ENCODE measurements around the gene SLBP. TPM values are rescaled to one million over a fixed set of nuclear protein-coding genes. Genes with fewer than 3 reads are reported as not detected.
"Not testable (repeated sequence)": the region's sequence is repeated elsewhere in the genome, so short reads cannot be mapped to it uniquely, and the experiment has no call there.

Gene SLBP
- total RNA-seq, 1 donor from 2014 or later, result 132 TPM

DNA sequence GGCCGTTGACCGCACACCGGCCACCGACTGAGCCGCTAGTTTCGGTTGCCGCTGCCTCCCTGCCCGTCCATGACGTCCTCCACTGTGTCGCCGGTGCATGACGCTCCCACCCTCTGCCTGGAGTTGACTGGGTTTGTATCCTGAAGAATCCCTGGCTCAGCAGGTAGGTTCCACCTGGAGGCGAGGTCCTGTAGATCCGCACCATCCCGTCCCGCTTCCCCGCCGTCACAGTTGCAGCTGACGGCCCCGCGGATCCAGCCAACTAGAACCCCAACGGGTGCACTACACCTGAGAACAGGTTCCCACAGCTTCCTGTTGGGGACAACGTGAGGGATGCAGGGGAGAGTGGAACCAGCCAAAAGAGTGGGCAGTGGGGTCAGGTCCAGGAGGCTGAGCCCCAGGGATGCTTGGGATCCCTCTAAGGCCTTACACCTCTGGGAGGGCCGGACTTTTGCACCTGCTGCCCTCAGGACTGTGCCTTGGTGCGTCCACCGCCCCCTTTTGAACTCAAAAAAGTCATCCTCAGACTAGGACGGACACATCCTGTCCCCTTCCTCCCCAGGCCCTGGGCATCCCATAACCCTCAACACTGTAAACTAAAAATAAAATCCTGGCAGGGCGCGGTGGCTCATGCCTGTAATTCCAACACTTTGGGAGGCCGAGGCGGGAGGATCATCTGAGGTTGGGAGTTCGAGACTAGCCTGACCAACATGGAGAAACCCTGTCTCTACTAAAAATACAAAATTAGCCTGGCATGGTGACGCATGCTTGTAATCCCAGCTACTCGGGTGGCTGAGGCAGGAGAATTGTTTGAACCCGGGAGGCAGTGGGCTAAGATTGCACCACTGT is 1.1 kb upstream of the SLBP start:
- intact Hi-C loops (cut with micrococcal nuclease), result loop anchor here (2.0 kb wide), 6 partner anchors 14 to 756 kb away; partner anchors contain the start of genes MXD4, NSD2, RNF4 and UVSSA

DNA sequence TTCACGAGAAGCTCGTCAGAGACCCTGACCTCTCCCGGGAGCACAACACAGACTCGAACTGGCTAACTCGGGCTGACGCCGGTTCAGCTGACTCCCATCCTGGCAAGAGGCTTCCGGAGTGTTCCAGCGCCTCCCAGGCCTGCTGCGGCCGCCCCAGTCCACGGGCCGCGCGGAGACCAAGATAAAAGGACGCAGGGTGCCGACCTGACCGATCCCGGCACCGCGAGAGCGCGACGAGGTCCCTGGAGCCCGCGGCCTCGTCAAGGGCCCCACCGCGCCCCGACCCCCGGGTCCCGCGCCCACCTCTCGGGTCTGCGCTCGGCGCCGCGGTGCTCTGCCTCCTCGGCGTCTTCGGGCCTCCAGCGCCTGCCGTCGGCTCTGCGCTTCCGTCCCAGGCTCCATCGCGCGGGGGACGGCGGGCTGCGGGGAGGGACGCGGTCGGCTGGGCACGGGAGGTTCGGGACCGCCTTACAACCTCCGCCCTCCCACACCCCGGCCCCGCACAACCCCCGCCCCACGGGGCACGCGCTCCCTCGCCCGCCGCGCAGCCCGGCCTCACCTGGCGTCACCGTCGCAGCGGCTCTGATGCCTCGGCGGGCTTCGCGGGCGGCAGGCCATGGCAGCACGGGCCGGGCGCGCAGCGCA is 426 bp downstream of the SLBP start:
- intact Hi-C loops (cut with micrococcal nuclease), result loop anchor here (1.0 to 2.0 kb wide), 10 partner anchors 10 to 757 kb away; partner anchors contain the start of genes FAM53A, LETM1, MXD4 and NSD2

DNA sequence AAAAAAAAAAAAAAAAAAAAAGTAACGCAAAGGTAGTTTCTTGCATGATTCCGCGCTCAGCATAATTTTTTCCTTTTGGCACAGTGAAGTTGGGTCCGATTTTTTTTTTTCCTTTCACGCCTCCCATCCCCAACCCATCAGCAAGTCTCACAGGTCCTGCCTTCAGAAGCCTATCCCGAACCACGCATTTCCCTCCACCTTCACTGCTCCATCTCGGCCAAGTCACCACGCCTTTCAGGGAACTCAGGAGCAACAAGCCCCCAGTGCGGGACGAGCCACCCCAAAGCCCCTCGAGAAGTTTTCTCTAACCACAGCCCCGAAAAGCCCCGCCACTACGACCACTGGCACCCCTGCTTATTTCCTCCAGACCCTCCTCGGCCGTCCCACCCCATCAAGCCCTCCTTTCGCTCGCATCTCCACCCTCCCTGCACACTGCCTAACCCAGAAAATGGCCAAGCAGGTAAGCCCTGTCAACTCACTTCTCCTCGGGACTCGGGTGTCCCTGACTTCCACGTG is 1.0 kb downstream of the SLBP start:
- intact Hi-C loops (cut with micrococcal nuclease), result no loop called here

DNA sequence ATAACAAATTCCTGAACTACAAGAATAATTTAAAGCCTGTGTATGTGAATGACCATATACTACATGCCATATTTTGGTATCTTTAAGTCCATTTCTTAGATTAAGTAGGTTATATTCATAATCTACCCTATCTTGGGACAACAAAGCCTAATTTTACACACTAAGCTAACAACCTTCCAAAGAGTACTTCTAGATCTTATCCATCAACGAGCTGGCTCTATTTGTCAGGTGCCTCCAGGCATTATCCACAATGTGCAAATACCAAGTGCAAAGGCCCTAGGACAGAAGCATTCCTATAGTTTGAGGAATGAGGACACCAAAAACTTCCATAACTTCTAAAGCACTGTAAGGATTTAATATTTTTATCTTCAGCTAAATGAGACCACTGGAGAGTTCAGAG is 3.5 kb downstream of the SLBP start:
- intact Hi-C loops (cut with micrococcal nuclease), result no loop called here

DNA sequence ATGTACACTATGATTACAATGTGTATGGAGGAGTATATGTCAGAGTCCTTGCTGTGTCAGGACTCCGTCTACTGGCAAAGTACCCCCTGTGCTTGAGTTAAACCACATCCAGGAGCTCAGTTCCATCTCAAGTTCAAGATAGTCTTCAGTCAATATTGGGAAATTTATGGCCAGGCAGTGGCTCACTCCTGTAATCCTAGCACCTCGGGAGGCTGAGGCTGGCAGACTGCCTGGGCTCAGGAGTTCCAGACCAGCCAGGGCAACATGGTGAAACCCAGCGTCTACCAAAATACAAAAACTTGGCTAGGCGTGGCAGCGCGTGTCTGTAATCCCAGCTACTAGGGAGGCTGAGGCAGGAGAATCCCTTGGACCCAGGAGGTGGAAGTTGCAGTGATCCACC is 5.8 kb downstream of the SLBP start:
- intact Hi-C loops (cut with micrococcal nuclease), result no loop called here

DNA sequence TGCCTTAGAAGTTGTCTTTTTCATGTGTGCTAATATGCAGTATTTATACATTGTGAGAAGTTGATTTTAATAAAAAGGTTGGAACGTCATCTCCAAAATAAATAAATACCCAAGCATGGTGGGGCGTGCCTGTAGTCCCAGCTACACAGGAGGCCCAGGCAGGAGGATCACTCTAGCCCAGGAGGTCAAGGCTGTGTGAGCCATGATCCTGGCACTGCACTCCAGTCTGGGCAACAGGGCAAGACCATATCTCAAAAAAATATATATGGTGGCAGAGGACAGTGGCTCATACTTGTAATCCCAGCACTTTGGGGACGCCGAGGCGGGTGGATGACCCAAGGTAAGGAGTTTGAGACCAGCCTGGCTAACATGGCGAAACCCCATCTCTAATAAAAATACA is 6.4 kb downstream of the SLBP start:
- intact Hi-C loops (cut with micrococcal nuclease), result no loop called here

DNA sequence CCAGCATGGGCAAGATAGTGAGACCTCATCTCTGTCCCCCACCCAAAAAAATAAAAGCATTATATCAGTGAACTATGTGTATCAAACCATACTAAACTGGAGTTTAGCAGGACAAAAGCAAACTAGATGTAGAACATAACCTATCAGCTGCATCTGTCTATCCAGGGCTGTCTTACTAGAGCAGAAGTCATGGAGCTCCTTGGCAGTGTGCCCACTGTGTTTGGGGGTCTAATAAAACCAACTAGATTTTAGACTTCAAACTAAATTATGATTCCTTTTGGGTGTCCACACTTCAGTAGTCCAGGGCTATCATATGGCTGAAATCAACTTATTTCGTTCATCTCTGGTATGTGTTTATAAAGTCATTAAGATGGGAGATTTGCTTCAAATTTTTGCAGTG is 8.3 kb downstream of the SLBP start:
- intact Hi-C loops (cut with micrococcal nuclease), result no loop called here

DNA sequence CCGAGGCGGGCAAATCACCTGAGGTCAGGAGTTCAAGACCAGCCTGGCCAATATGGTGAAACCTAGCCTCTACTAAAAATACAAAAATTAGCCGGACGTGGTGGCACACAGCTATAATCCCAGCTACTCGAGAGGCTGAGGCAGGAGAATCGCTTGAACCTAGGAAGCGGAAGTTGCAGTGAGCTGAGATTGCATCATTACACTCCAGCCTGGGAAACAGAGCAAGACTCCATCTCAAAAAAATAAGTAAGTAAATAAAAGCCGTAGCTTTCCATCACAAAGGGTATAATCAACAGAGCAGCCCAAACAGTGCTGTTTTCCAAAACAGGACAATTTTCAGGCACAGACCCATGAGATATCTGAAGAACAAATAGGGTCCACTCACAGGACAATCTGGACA is 10.4 kb downstream of the SLBP start:
- intact Hi-C loops (cut with micrococcal nuclease), result not testable (repeated sequence)

DNA sequence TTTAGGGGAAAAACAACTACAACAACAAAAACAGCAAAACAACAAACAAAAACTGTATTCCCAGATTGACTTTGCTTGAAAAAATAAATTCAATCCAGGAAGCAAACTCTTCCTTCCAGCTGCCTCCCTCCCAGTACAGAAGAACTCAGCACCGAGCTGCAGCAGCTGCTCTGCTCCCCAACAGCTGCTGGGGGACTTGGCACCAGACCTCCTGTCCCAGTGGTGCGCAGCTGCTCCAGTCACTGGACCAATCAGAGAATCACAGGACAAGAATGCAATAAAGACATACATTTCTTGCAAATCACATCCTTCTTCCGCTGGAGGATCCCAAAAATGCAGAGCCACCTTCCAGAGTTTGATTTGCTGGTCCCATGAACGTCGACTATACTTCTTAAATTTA is 16.2 kb downstream of the SLBP start:
- intact Hi-C loops (cut with micrococcal nuclease), result no loop called here

DNA sequence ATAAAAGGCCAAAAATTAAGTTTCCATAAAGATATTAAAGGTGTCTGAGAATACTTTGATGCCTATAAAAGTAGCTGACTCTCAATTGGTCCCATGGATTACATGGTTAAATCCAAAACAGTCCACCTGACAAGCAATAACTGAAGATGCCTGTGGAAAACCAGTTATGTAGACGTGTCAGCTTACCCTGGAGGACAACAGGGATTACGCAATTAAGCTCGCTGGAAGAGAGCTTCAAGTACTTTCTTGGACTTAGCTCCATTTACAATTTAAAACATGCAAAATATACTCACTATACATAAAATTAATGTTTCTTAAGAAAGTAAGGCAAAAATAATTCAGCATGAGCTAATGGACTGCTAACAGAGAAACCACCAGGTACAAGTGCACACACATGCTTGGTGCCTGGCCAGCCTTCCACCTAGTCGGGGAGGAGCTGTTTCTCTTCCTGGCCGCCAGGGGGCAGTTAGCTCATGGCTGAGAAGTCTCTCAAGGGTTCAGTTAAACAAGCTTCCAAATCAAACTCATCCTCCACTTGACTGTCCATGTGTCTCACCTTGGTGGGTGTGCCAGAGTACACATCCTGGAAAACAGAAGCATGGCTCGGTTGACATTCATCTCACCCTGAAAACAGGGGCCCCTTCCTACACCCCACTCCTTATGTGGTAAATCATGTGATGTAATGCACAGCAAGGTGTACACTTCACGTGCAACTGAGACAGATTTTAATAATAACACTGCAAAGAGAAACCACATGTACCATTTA is 18.8 kb downstream of the SLBP start:
- intact Hi-C loops (cut with micrococcal nuclease), result loop anchor here (1.0 kb wide), 2 partner anchors 19 to 33 kb away; partner anchors contain the start of gene SLBP

DNA sequence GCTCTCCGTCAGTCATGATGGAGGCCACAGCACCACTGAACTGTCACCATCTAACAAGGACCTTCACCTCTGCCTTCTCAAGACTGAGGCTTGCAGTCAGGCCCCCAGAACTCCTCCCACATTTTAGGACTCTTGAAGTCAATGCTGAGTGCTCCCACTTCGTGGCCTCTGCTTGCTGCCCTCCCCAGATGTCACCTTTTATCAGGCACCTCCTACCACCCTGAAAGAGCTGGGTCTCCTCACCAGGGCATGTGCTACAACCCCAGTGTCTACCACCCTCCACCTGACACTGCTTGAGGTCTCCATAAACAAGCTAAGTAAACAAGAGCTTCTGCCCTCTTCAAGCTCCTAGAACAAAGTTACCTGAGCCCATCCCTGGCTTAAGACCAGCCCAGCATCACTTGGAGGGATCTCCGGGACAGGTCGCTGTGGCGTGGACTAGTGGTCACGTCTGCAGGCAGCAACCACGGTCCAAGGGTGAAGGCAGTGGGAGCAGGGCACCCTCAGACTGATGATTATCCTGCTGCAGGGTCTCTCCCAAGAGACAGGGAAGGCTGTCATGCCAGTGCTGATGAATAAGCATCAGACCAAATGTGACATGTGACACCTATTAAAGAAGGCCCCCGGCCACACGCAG is 20.3 kb downstream of the SLBP start:
- intact Hi-C loops (cut with micrococcal nuclease), result no loop called here

DNA sequence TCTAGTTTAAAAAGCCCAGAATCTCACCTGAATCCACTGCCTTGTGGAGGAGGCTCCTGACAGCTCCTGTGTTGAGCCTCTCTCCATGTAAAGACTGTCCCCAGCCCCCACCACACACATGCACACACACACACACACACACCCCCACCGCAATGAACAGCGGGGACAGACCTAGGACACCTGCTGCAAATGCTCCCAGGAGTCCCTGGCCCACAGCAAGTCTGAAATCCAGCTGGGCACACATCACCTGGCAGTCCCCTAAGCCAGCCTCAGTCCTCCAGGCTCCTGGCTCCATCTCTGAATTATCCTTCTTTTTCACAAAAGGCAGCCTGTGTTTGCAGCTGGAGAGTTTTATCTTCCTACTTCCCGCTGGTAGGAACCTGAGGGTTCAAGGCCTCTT is 21.4 kb downstream of the SLBP start:
- intact Hi-C loops (cut with micrococcal nuclease), result no loop called here

DNA sequence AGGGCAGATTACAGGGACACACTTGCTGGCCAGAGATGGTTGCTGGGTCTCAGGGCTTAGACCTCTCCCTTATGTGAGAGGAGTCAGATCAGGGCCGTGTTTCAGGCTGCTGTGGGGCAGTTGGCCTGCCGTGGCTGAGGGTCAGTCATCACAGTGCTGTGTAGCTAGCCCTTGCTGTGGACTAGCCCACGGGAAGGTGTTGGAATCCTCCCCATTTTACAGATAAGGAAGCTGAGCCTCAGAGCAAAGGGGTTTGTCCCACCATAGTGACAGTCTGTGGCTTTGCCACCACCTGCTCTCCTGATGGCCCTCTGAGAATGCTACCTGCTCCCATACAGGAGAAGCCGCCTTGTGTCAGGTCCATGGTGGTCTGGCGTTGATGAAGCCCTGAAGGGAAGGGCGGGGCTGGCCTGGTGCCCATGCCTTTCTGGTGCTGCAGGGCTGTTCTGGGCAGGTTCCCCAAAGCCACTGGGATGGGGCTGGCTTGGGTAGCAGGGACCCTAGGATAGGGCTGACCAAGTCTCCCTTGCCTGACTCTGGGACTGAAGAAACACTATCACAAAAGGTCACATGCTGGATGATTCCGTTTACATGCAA is 25.6 kb downstream of the SLBP start:
- intact Hi-C loops (cut with micrococcal nuclease), result no loop called here

DNA sequence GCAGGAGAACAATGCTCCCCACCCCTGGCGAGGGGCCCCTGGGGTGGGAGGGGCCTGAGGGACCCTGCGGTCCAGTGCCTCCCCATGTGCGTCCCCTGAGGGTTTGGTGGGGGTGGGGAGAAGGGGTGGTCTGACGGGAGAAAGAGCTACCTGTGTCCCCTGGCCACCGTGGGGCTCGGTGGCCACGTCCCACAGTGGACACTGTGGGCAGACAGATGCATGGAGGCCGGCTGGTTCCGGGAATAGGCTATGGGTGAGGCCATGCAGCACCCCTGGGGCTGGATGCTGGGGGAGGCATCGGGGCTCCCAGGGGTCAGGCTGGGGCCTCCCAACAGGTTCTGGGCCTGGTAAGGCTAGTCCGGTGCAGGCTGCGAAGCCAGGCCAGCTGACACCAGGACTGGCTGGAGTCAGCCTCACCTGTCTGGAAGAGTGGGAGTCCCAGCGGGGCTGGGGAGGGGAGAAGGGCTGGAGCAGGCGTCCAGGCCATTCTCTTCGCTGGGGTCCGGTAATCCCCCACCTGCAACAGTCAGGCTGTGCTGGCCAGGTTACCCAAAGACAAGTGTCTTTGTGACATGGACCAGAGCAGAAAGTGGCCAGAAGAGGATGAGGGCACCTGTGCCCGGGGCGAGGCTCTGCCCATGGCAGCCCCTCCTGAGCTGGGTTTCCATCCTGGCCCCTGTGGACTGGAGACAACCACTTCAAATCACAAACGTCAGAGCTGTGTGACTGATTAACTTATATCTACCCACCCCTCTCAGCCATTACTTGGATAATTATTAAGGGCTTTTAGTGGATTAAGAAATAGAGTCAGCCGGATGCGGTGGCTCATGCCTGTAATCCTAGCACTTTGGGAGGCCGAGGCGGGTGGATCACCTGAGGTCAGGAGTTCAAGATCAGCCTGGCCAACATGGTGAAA is 26.6 kb downstream of the SLBP start:
- intact Hi-C loops (cut with micrococcal nuclease), result no loop called here

DNA sequence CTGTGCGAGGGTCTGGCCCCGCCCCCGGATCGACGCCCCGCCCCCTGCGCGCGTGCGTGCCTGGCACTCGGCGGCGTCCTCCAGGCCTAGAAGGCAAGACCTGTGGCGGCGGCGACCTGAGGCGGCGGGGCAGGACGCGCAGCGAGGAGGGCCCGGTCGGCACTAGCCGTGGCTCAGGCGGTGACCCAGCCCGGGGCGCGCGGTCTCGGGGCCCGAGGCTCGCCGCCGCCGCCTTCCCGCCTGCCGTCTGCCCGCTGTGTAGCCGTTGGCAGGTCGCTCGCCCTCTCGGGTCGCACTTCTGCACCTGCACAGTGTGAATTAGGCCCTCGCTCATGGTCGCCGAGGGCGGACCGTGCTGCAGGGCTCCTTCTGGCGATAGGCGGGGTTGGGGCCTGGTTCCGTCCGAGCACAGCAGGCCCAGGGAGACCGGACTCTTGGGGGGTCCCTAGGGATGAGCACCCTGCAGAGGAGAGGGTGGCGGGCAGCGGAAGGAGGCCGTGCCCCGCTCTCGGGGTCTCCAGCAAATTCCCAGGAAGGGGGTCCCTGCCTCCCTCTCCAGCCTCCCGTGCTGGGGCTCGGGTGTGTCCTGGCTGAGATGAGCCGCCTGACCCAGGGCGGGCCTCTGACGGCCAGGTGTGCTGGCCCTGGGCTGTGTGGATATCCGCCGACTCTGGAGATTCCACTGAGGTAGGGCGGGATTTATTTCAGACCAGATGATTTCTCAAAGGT is 27.4 kb downstream of the SLBP start:
- intact Hi-C loops (cut with micrococcal nuclease), result loop anchor here (1.0 kb wide), 3 partner anchors 28 to 105 kb away; partner anchors contain the start of genes SLBP, TACC3 and TMEM129

DNA sequence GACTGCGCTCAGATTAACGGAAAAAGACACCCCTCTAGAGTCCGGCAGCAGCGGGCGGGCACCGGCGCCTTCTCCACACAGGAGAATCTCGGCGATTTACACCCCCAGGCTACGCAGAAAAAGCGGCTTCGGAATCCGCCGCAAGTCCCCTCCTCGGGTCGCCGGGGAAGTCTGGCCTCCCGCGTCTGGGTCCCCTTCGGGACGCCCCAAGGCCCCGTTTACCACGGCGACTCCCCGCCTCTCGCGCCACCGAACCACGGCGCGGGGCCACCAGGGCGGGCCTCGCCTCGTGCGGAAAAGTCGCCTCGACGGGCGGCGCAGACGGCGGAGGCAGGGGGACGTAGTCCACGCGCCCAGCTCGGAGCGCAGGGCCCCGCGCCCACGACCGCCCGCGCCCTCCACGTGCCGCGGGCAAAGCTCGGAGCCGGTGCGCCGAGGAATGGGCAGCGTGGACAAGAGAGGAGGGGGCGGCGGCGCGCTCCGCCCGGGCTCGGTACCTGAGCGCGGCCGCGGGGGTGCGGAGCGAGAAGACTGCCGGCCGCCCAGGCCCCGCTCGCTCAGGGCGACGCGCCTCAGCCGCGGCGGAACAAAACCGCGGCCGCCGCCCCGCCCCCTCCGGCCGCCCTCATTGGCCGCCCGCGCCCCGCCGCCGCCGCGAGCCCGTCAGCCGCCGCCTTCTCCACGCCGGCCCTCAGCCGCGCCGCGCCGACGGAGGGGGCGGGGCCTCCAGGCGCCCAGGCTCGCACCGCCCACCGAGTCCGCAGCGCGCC is 28.2 kb downstream of the SLBP start, which contains the start of gene FAM53A:
FAM53A (minus strand) TSS at position 578 of the 770 bp plus-strand sequence. CDS start 15,572 bp downstream, outside the sequence.
- intact Hi-C loops (cut with micrococcal nuclease), result loop anchor here (1.0 kb wide), 3 partner anchors 28 to 105 kb away; partner anchors contain the start of genes SLBP, TACC3 and TMEM129

DNA sequence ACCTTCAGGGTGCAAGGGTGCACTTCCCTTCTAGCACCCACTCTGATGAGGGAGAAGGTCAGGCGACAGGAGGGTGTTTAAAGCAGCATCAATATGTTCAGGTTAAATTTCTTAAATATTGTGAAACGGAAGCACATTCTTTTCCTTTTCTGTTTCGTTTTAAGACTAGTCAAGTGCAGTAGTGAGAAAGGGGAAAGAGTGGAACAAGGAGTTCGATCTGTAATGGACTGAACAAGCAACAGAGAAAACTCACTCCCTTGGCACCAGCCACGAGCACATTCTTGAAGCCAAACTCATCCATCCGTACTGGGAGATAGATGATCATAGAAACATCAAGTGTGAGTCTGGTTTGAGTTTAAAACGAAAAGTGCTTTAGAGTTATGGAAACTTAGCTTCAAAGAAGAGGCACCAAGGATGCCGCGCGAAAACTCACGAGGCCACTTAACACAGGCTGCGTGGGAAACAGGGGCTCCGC is 28.8 kb downstream of the SLBP start:
- intact Hi-C loops (cut with micrococcal nuclease), result no loop called here

DNA sequence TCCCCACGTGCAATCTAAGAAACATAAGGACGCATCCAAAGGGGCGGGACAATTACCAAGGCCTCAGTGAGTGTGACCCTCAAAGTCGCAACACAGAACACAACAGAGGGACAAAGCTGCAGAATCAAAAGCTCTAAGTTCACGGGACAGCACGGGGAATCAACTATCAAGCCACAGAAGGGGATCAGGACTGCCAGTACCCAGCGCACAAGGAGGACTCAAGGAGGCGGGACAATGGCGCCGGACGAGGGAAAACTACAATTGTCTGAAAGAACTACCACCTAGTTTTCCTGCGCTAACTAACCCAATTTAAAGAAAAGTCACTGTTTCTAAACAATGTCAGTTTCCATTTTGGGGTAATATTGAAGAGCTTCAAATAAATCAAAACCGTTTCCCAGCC is 29.3 kb downstream of the SLBP start:
- intact Hi-C loops (cut with micrococcal nuclease), result no loop called here

Data from T-helper 2 cell treated with Interferon-gamma antibody and Interleukin-4, amounts not matched to agents 100 ng/mL and 5 ng/mL, for 36 hours (primary cell).